ENCODE data around the gene RRAD. TPM values are rescaled to one million over a fixed set of nuclear protein-coding genes. Genes with fewer than 3 reads are reported as not detected.

The RRAD gene
- total and polyA plus RNA-seq, 4 donors = 31.8 to 42.3 (median 35.7) TPM

DNA sequence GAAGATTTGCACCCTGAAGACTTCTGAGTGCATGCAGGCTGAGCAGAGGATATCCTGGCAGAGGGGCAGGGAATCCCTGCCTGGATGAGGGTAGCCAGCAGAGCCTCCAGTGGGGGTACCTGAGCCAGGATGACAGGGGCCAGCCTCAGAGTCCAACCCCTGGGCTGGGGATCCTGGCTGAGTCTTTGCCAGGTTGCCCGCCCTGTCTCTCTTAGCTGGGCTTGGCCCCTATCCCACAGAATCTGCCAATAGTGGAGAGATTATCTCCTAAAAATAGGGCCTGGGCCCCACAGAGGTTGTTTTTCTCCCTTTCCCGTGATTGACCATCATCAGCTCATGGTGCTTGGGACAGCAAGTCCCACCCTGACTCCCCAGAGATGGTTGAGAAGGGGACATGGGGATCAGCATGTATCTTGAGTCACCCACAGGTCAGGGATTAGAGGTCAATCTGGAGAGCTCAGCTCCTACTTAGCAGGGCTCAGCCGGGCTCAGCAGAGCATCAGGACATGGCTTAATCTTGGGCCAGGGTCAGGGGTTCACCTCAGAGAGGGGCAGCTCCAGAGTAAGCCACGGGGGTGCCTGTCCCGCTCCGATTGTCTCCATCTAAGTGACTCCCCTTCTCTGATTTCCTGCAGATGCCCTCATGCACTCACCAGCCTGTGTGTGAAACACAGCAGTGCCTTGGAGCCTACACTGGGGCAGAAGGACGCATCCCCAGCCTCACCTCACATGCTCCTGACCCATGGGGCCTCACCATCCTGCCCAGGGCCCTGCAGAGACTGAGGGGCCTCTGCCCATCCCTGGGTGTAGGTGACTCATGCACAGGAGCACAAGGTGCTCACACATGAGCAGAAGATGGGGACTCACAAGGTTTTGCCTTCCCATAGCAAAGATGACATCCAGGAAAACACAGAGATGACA is 18.2 kb downstream of the RRAD start:
- Histone ChIP-seq H3K4me1 (ENCODE audit: control insufficient read depth in 5 of 5, insufficient read depth in 5 of 5, low read length in 5 of 5) (peaks cover 7 to 39% (median 21%) of the 10 kb centered on the region in 5 donors), H3K36me3 (ENCODE audit: control insufficient read depth in 4 of 4, insufficient read depth in 4 of 4, low read length in 4 of 4) (no peaks in the 10 kb centered on the region), H3K27ac (ENCODE audit: low read depth in 1 of 2, low read length in 1 of 2) (peak overlapping the region in 1 of 2 donors; percentile 34), H3K4me3 (no peak overlapping the region), H3K9ac (ENCODE audit: insufficient read depth in 1 of 2, low read length in 2 of 2) (no peak overlapping the region), H3K27me3 (ENCODE audit: control insufficient read depth in 3 of 3, insufficient read depth in 3 of 3, low read length in 2 of 3) (no peaks in the 10 kb centered on the region), H3K9me3 (ENCODE audit: control insufficient read depth in 4 of 4, insufficient read depth in 3 of 4, low read length in 3 of 4) (no peaks in the 10 kb centered on the region)
- TF ChIP-seq, protein P1, sequence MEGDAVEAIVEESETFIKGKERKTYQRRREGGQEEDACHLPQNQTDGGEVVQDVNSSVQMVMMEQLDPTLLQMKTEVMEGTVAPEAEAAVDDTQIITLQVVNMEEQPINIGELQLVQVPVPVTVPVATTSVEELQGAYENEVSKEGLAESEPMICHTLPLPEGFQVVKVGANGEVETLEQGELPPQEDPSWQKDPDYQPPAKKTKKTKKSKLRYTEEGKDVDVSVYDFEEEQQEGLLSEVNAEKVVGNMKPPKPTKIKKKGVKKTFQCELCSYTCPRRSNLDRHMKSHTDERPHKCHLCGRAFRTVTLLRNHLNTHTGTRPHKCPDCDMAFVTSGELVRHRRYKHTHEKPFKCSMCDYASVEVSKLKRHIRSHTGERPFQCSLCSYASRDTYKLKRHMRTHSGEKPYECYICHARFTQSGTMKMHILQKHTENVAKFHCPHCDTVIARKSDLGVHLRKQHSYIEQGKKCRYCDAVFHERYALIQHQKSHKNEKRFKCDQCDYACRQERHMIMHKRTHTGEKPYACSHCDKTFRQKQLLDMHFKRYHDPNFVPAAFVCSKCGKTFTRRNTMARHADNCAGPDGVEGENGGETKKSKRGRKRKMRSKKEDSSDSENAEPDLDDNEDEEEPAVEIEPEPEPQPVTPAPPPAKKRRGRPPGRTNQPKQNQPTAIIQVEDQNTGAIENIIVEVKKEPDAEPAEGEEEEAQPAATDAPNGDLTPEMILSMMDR (IDR thresholded peaks at IDR 0.05; ENCODE audit: control extremely low read depth, extremely low read depth) = no peak
- 72 to 85% methylated on average over 7 of the region's 7 CpGs for WGBS, 2 donors
- ATAC-seq (ENCODE audit: insufficient read depth, low FRiP score) (no peak), DNase-seq (no peak)

DNA sequence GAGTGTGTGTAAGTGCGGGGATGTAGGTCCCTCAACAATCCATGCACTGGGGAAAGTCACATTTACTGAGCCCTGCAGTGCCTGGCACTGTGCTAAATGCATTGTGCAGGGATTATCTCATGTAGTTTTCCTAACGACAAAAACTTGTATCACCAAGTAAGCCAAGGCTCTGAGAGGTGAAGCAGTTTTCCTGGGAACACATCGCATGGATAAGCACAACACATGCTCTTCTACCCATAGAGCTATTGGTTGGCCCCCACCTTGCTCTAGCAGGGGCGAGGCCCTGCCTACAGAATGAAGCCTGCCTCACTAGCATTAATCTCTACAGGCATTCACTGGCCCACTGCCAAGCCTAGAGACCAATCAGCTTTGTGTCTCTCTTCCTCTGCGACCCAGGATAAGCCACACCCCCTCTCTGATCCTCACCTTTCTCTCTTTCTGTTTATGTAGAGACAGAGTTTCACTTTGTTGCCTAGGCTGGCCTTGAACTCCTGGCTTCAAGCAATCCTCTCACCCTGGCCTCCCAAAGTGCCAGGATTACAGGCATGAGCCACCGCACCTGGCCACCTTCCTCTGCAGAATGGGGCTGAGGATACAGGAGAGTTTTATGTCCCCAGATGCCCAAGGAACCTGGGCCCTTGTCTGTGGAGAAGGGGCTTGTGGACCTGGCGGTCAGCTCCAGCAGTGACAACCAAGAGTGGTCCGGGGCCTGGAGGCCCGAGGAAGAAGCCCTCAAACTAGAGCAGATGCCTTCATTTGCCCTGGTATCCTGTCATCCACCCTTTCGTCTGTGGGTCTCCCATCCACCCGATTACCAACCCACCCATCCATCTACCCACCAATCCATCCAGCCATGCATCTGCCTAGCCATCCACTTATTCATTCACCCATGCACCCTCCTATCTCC is 19.4 kb downstream of the RRAD start:
- Histone ChIP-seq H3K9ac (ENCODE audit: insufficient read depth in 1 of 2, low read length in 2 of 2) (no peak overlapping the region), H3K36me3 (ENCODE audit: control insufficient read depth in 4 of 4, insufficient read depth in 4 of 4, low read length in 4 of 4) (no peaks in the 10 kb centered on the region), H3K9me3 (ENCODE audit: control insufficient read depth in 4 of 4, insufficient read depth in 3 of 4, low read length in 3 of 4) (no peaks in the 10 kb centered on the region), H3K4me3 (no peak overlapping the region), H3K27me3 (ENCODE audit: control insufficient read depth in 3 of 3, insufficient read depth in 3 of 3, low read length in 2 of 3) (no peaks in the 10 kb centered on the region), H3K4me1 (ENCODE audit: control insufficient read depth in 5 of 5, insufficient read depth in 5 of 5, low read length in 5 of 5) (peaks cover 7 to 49% (median 21%) of the 10 kb centered on the region in 5 donors), H3K27ac (ENCODE audit: low read depth in 1 of 2, low read length in 1 of 2) (peak overlapping the region in 1 of 2 donors; percentile 91)
- DNase-seq (peak; percentile 69 to 81 (median 77)), ATAC-seq (ENCODE audit: insufficient read depth, low FRiP score) (no peak)
- WGBS, 2 donors = 75 to 79% methylated on average over 11 of the region's 11 CpGs
- TF ChIP-seq, protein P1 (IDR thresholded peaks at IDR 0.05; ENCODE audit: control extremely low read depth, extremely low read depth) = no peak

DNA sequence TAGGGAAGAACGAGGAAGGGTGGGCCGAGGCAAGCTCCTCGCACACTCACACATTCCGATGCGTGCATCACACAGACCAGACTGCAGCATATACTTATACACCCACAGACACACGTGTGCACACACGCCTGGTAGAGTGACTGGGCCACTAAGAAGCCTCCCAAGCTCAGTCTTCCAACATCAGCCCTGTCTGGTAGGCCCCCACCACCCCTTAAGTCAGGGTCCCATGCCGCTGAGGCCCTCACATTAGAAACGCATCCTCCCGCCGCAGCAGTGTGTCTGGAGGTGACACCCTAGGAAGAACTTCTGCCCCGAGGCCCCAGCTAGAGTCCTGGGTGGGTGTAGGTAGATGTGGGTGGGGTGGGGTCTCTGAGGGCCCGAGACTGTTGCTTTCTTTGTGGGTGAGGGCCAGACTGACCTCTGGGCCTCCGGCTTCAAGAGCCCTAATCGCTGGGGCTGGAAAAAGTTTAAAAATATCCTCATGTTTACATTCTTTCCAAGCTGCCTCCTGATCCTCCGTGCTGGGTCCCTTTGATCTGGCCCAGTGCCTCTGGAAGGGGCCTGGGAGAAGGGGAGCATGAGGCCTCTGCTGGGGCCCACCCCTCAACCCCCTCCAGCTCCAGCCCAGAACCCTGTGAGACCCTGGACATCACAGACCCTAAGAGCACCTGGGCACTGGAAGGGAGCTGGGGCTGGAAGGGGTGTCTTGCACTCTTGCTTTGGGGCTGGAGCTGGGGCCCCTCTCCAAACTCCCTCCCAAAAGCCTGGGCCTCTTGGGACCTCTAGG is 20.3 kb downstream of the RRAD start:
- H3K27me3 ChIP-seq (ENCODE audit: control insufficient read depth in 3 of 3, insufficient read depth in 3 of 3, low read length in 2 of 3) = no peaks in the 10 kb centered on the region
- H3K27ac ChIP-seq (ENCODE audit: low read depth in 1 of 2, low read length in 1 of 2) = peak overlapping the region; percentile 15 to 91
- TF ChIP-seq, protein P1 (IDR thresholded peaks at IDR 0.05; ENCODE audit: control extremely low read depth, extremely low read depth) = no peak
- peaks cover 7 to 57% (median 26%) of the 10 kb centered on the region in 5 donors for H3K4me1 ChIP-seq (ENCODE audit: control insufficient read depth in 5 of 5, insufficient read depth in 5 of 5, low read length in 5 of 5)
- H3K4me3 ChIP-seq = no peak overlapping the region
- WGBS, 2 donors = 57 to 78% methylated on average over 16 of the region's 16 CpGs
- no peaks in the 10 kb centered on the region for H3K36me3 ChIP-seq (ENCODE audit: control insufficient read depth in 4 of 4, insufficient read depth in 4 of 4, low read length in 4 of 4)
- H3K9ac ChIP-seq (ENCODE audit: insufficient read depth in 1 of 2, low read length in 2 of 2) = peak overlapping the region; percentile 8 to 39
- no peaks in the 10 kb centered on the region for H3K9me3 ChIP-seq (ENCODE audit: control insufficient read depth in 4 of 4, insufficient read depth in 3 of 4, low read length in 3 of 4)
- DNase-seq = peak; percentile 88 to 95 (median 91)
- ATAC-seq (ENCODE audit: insufficient read depth, low FRiP score) = no peak
